Fibroblast of lung (primary cell): ENCODE measurements around the gene IL17RD.

ENCODE experiments used
- EZH2 ChIP-seq: IDR thresholded peaks from 2 replicates; pipeline ENCODE4 v1.5.1; 2012; ENCODE audit warnings: low read length, control low read depth, mild to moderate bottlenecking; ENCODE audit errors: missing control alignments
- TF ChIP-seq, protein P1 (sequence below), 2 donors: IDR thresholded peaks in 1 of 2; conservative IDR thresholded peaks in 1 of 2; 1 replicate in 1 of 2; 2 replicates in 1 of 2; pipeline ENCODE4 v1.5.1; 2011 to 2012; ENCODE audit warnings: low read length in 2 of 2, control low read depth in 1 of 2, inconsistent platforms in 1 of 2, low read depth in 1 of 2, mild to moderate bottlenecking in 1 of 2

DNA sequence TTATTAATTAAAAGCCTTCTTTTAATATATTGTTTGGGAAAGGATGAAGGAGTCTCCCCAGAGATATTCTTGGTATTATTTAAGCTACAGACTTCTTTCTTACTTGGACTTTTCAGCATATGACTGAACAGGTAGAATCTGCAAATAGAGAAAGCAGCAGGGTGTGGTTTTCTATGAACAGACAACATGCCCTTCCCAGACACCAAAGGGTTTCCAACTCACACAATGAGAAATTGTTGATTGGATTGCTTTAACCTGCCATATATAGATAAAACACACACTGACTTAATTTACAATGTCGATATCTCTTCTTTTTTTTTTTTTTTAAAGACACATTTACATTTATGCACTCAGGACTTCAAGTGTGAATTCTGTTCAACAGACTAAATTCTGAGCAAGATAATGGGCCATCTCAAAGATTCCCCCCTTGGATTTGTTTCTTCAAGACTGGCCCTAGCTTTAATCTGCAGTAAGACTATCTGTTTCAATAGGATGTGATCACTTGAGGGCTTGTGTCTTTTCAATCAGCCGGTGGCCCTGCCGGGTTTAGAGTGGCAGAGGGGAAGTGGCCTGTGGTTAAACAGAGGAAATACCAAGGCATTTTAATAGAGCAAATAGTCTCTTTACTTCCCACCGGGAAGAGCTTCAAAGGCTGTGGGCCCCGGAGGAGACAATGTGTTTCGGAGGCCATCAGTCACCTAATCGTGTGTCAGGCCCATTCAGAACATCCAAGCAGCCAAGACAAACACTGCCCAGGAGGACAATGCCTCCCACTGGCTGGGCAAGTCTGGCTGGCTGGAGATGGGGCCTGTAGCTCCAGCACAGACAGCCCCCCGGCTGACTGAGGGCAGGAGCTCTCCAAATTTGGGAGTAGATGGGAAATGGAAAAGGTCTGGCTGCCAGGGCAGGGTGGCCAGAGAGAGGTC lies 6.1 kb downstream of the IL17RD start:
- TF ChIP-seq, protein P1, sequence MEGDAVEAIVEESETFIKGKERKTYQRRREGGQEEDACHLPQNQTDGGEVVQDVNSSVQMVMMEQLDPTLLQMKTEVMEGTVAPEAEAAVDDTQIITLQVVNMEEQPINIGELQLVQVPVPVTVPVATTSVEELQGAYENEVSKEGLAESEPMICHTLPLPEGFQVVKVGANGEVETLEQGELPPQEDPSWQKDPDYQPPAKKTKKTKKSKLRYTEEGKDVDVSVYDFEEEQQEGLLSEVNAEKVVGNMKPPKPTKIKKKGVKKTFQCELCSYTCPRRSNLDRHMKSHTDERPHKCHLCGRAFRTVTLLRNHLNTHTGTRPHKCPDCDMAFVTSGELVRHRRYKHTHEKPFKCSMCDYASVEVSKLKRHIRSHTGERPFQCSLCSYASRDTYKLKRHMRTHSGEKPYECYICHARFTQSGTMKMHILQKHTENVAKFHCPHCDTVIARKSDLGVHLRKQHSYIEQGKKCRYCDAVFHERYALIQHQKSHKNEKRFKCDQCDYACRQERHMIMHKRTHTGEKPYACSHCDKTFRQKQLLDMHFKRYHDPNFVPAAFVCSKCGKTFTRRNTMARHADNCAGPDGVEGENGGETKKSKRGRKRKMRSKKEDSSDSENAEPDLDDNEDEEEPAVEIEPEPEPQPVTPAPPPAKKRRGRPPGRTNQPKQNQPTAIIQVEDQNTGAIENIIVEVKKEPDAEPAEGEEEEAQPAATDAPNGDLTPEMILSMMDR (conservative IDR thresholded peaks at IDR 0.05 in 1 of 2, IDR thresholded peaks at IDR 0.05 in 1 of 2; ENCODE audit: low read depth in 1 of 2, low read length in 2 of 2): no peak
- TF ChIP-seq EZH2: no peak
